A673 (cell line): ENCODE results near the gene PIGT.

Experiments used
- CTCF ChIP-seq: fragments of 300-800, 200-600 bp; sonication (generic); conservative IDR thresholded peaks from 2 replicates; pipeline ENCODE4 v1.5.1; 2017; ENCODE audit warnings: low read depth, mild to moderate bottlenecking, antibody characterized with exemption, low read length, moderate library complexity, mixed read lengths
- EZH2 ChIP-seq: fragments of 200-600 bp; sonication (generic); IDR thresholded peaks from 2 replicates; pipeline ENCODE4 v1.6.1; 2017; ENCODE audit warnings: borderline replicate concordance, low read depth, mild to moderate bottlenecking, mixed read lengths, antibody characterized with exemption, low read length; ENCODE audit not compliant: poor library complexity, severe bottlenecking

DNA sequence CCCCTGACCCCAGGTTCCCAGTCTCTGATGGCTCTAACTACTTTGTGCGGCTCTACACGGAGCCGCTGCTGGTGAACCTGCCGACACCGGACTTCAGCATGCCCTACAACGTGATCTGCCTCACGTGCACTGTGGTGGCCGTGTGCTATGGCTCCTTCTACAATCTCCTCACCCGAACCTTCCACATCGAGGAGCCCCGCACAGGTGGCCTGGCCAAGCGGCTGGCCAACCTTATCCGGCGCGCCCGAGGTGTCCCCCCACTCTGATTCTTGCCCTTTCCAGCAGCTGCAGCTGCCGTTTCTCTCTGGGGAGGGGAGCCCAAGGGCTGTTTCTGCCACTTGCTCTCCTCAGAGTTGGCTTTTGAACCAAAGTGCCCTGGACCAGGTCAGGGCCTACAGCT is 9.6 kb downstream of the PIGT start:
- TF ChIP-seq EZH2 (no peak), CTCF (no peak)
